MM.1S (cell line): ENCODE results near the gene ADAM11.

Experiments
- DNase-seq: peaks from one replicate; pipeline ENCODE4 v3.0.0-alpha.2; 2015
- H2AFZ ChIP-seq: fragments of 300-600 bp; sonication (generic); 2 replicates; pipeline ENCODE4 v1.6.0; 2016; ENCODE audit warnings: antibody characterized with exemption, low read length
- H3F3A ChIP-seq: fragments of 300-600 bp; sonication (generic); 2 replicates; pipeline ENCODE4 v1.6.1; 2016; ENCODE audit warnings: mild to moderate bottlenecking, antibody characterized with exemption, low read length, moderate library complexity, mixed read lengths; ENCODE audit not compliant: insufficient read depth
- H3K27ac ChIP-seq: fragments of 300-600 bp; sonication (generic); 2 replicates; pipeline ENCODE4 v1.5.1; 2016; ENCODE audit warnings: mild to moderate bottlenecking, low read length
- H3K27me3 ChIP-seq: fragments of 300-600 bp; sonication (generic); replicated peaks from 2 replicates; pipeline ENCODE4 v1.6.0; 2016; ENCODE audit warnings: low read length; ENCODE audit not compliant: insufficient read depth
- H3K36me3 ChIP-seq: fragments of 300-600 bp; sonication (generic); replicated peaks from 2 replicates; pipeline ENCODE4 v1.6.1; 2016; ENCODE audit warnings: mild to moderate bottlenecking, low read length, mixed read lengths; ENCODE audit not compliant: insufficient read depth
- H3K4me1 ChIP-seq: fragments of 300-600 bp; sonication (generic); 2 replicates; pipeline ENCODE4 v1.6.1; 2016; ENCODE audit warnings: low read length, mixed read lengths
- H3K4me2 ChIP-seq: fragments of 300-600 bp; sonication (generic); 2 replicates; pipeline ENCODE4 v1.6.0; 2016; ENCODE audit warnings: low read depth, low read length
- H3K4me3 ChIP-seq: fragments of 300-600 bp; sonication (generic); 2 replicates; pipeline ENCODE4 v1.5.1; 2016; ENCODE audit warnings: low read length, mixed read lengths
- H3K79me2 ChIP-seq: fragments of 300-600 bp; sonication (generic); 2 replicates; pipeline ENCODE4 v1.6.1; 2016; ENCODE audit warnings: mixed run types, low read length, mixed read lengths
- H3K9ac ChIP-seq: fragments of 300-600 bp; sonication (generic); 2 replicates; pipeline ENCODE4 v1.6.1; 2016; ENCODE audit warnings: low read length, mixed read lengths
- H3K9me2 ChIP-seq: fragments of 300-600 bp; sonication (generic); replicated peaks from 2 replicates; pipeline ENCODE4 v1.6.1; 2016; ENCODE audit warnings: mild to moderate bottlenecking, low read length, mixed read lengths; ENCODE audit not compliant: insufficient read depth
- H3K9me3 ChIP-seq: fragments of 300-600 bp; sonication (generic); replicated peaks from 2 replicates; pipeline ENCODE4 v1.6.1; 2016; ENCODE audit warnings: mild to moderate bottlenecking, low read length, mixed read lengths; ENCODE audit not compliant: insufficient read depth
- H4K20me1 ChIP-seq: fragments of 300-600 bp; sonication (generic); 2 replicates; pipeline ENCODE4 v1.6.1; 2016; ENCODE audit warnings: mild to moderate bottlenecking, low read length, moderate library complexity, mixed read lengths; ENCODE audit not compliant: insufficient read depth
- EZH2 ChIP-seq: fragments of 300-600 bp; sonication (generic); optimal IDR thresholded peaks from 2 replicates; pipeline ENCODE3; 2017; ENCODE audit warnings: low read depth, mild to moderate bottlenecking, antibody characterized with exemption, low read length, mixed read lengths
- EZH2phosphoT487 ChIP-seq: fragments of 300-600 bp; sonication (generic); IDR thresholded peaks from 2 replicates; pipeline ENCODE4 v1.6.1; 2018; ENCODE audit warnings: antibody characterized with exemption, low read length
- TF ChIP-seq, protein P1 (sequence below): fragments of 300-600 bp; sonication (generic); IDR thresholded peaks from 2 replicates; pipeline ENCODE4 v1.5.1; 2016; ENCODE audit warnings: antibody characterized with exemption, low read length, mixed read lengths

The ADAM11 gene

DNA sequence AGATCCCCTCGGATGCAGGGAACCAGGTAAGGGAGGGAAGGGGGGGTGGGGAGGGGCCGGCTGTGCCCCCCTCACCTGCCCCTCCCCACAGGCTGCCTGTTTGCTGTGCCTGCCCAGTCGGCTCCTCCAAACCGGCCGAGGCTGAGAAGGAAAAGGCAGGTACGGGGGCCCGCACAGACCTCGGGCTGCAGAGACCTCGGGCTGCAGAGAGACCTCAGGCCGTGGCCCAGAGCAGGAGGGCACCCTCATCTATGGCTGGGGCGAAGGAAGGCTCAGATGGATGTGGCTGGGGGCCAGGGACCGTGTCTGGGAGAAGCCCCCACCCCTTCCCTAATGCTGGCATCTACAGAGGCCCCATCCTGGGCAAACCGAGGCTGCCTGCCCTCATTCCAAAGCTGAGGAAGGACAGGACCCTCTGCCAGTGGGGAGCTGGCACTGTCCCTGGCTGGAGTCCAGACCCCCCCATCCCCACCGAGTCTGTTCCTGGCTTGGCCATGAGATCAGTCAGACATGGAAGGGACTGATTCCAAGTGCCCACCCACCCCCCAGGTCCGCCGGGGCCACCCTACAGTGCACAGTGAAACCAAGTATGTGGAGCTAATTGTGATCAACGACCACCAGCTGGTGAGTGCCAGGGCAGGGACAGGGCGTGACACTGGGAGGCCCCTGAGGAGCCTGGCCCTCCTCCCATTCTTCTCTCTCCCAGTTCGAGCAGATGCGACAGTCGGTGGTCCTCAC is 13.7 kb downstream of the ADAM11 start:
- Histone ChIP-seq H3K4me3 (no peak overlapping the region), H3K36me3 (no peaks in the 10 kb centered on the region), H3K9me3 (no peaks in the 10 kb centered on the region), H3K27me3 (0 out of 2 replicates have a peak, but pooled peaks cover 6% of the 10 kb centered on the region), H3K9ac (no peak overlapping the region), H3K27ac (no peak overlapping the region), H3F3A (peaks cover 5% of the 10 kb centered on the region), H3K4me2 (no peak overlapping the region), H3K4me1 (peaks cover 6% of the 10 kb centered on the region; the same call in 1 of the 2 replicates), H2AFZ (no peak overlapping the region), H4K20me1 (no peaks in the 10 kb centered on the region), H3K79me2 (no peaks in the 10 kb centered on the region), H3K9me2 (no peaks in the 10 kb centered on the region)
- TF ChIP-seq EZH2 (no peak), EZH2phosphoT487 (no peak)
- TF ChIP-seq, protein P1, sequence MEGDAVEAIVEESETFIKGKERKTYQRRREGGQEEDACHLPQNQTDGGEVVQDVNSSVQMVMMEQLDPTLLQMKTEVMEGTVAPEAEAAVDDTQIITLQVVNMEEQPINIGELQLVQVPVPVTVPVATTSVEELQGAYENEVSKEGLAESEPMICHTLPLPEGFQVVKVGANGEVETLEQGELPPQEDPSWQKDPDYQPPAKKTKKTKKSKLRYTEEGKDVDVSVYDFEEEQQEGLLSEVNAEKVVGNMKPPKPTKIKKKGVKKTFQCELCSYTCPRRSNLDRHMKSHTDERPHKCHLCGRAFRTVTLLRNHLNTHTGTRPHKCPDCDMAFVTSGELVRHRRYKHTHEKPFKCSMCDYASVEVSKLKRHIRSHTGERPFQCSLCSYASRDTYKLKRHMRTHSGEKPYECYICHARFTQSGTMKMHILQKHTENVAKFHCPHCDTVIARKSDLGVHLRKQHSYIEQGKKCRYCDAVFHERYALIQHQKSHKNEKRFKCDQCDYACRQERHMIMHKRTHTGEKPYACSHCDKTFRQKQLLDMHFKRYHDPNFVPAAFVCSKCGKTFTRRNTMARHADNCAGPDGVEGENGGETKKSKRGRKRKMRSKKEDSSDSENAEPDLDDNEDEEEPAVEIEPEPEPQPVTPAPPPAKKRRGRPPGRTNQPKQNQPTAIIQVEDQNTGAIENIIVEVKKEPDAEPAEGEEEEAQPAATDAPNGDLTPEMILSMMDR, result no peak
- DNase-seq, result no peak

DNA sequence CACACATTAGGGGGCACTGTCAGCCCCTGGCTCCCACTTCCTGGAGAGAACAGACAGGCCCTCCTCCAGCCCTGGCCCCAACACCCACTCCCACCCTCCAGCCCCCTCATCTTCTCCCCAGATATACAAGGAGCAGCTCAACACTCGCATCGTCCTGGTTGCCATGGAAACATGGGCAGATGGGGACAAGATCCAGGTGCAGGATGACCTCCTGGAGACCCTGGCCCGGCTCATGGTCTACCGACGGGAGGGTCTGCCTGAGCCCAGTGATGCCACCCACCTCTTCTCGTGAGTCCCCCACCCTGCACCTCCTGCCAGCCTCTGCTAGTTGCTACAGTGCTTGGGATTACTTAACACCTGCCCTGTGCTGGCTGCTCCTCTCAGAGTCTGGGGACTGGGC is 14.4 kb downstream of the ADAM11 start:
- no peaks in the 10 kb centered on the region for H3K79me2 ChIP-seq
- H3K9ac ChIP-seq, result no peak overlapping the region
- no peak overlapping the region for H3K4me2 ChIP-seq
- no peaks in the 10 kb centered on the region for H4K20me1 ChIP-seq
- H3K4me3 ChIP-seq, result no peak overlapping the region
- H3K4me1 ChIP-seq, result peaks cover 6% of the 10 kb centered on the region; the same call in 1 of the 2 replicates
- no peaks in the 10 kb centered on the region for H3K9me2 ChIP-seq
- no peaks in the 10 kb centered on the region for H3K36me3 ChIP-seq
- no peak for DNase-seq
- H3K27me3 ChIP-seq, result 0 out of 2 replicates have a peak, but pooled peaks cover 6% of the 10 kb centered on the region
- H3K9me3 ChIP-seq, result no peaks in the 10 kb centered on the region
- TF ChIP-seq, protein P1, result no peak
- TF ChIP-seq EZH2, result no peak
- no peak for TF ChIP-seq EZH2phosphoT487
- H3K27ac ChIP-seq, result no peak overlapping the region
- peaks cover 5% of the 10 kb centered on the region for H3F3A ChIP-seq
- H2AFZ ChIP-seq, result no peak overlapping the region

- H3K4me3 ChIP-seq, result peak overlapping the region; percentile 65
- peak; percentile 83 for DNase-seq
- peak overlapping the region; percentile 45; the same call in 1 of the 2 replicates for H3K9ac ChIP-seq
- no peak overlapping the region; the same call in 1 of the 2 replicates for H3K27ac ChIP-seq
- no peaks in the 10 kb centered on the region for H3K79me2 ChIP-seq
- H3K9me3 ChIP-seq, result no peaks in the 10 kb centered on the region
- H3K4me2 ChIP-seq, result peak overlapping the region; percentile 91
- H3K36me3 ChIP-seq, result no peaks in the 10 kb centered on the region
- peak overlapping the region; percentile 93 for H2AFZ ChIP-seq
- H4K20me1 ChIP-seq, result no peaks in the 10 kb centered on the region
- no peaks in the 10 kb centered on the region for H3K9me2 ChIP-seq
- TF ChIP-seq, protein P1, result peak; percentile 97
- TF ChIP-seq EZH2, result no peak
- H3K27me3 ChIP-seq, result 0 out of 2 replicates have a peak, but pooled peaks cover 6% of the 10 kb centered on the region
- peaks cover 5% of the 10 kb centered on the region for H3F3A ChIP-seq
- H3K4me1 ChIP-seq, result peaks cover 6% of the 10 kb centered on the region; the same call in 1 of the 2 replicates
Measured at GRCh38 chr17:44774271-44775135, 15.7 kb downstream of the ADAM11 start.
